GM12865 (cell line): ENCODE results near the gene PLXNC1.
A peak's percentile ranks its signal among the peaks of the same experiment; 100 is the strongest.

Source experiments
- DNase-seq: peaks from one replicate; pipeline ENCODE4 v3.0.0; 2010; ENCODE audit warnings: low read depth
- H3K4me3 ChIP-seq: 2 replicates; pipeline ENCODE4 v1.5.1; 2011; ENCODE audit warnings: mild to moderate bottlenecking, low read depth, low read length, control low read depth
- TF ChIP-seq, protein P1 (sequence below): IDR thresholded peaks from 2 replicates; pipeline ENCODE4 v1.5.1; 2011; ENCODE audit warnings: low read length, control low read depth, low read depth, inconsistent platforms; ENCODE audit not compliant: insufficient read depth; ENCODE audit errors: missing control alignments

Gene PLXNC1

DNA sequence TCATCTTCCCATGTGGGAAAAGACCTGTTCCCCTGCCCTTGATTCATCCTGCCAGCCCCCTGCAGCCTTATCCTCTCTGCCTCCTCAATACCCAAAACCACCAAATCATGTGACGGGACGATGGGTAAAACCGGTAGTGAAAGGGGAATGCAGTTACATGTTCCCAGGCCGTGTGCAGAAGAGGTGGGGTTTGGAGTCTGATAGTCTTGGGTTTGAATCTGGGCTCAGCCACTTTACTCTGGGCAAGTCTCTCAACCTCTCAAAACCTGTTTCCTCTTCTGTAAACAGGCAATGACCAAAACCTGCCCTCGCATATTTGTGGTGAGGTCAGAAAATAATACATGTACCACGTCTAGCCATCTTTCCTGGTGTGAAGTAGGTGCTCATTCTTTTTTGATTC, 123.0 kb downstream of the PLXNC1 start:
- no peak overlapping the region for H3K4me3 ChIP-seq

DNA sequence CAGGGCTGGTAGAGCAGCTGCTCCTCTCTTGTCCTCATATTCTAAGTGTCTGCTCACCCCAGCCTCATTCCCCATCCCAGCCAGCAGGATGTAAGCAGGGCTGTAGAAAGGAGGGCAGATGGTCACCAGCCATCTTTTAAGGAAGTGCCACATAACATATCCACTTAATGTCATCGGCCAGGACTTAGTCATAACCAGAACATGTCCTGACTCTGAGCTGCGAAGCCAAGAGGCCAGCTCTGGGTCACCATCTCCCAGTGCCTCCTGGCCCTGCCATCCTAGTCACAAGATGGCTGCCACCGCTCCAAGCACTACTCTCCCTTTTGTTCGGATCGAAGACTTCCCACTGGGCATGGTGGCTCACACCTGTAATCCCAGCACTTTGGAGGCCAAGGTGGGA, 123.9 kb downstream of the PLXNC1 start:
- H3K4me3 ChIP-seq, result no peak overlapping the region
- peak; percentile 32 for DNase-seq
- TF ChIP-seq, protein P1, sequence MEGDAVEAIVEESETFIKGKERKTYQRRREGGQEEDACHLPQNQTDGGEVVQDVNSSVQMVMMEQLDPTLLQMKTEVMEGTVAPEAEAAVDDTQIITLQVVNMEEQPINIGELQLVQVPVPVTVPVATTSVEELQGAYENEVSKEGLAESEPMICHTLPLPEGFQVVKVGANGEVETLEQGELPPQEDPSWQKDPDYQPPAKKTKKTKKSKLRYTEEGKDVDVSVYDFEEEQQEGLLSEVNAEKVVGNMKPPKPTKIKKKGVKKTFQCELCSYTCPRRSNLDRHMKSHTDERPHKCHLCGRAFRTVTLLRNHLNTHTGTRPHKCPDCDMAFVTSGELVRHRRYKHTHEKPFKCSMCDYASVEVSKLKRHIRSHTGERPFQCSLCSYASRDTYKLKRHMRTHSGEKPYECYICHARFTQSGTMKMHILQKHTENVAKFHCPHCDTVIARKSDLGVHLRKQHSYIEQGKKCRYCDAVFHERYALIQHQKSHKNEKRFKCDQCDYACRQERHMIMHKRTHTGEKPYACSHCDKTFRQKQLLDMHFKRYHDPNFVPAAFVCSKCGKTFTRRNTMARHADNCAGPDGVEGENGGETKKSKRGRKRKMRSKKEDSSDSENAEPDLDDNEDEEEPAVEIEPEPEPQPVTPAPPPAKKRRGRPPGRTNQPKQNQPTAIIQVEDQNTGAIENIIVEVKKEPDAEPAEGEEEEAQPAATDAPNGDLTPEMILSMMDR, result no peak

More for the DNA sequence above, 123.0 kb downstream of the PLXNC1 start:
- peak; percentile 74 for DNase-seq
- TF ChIP-seq, protein P1, result no peak

DNA sequence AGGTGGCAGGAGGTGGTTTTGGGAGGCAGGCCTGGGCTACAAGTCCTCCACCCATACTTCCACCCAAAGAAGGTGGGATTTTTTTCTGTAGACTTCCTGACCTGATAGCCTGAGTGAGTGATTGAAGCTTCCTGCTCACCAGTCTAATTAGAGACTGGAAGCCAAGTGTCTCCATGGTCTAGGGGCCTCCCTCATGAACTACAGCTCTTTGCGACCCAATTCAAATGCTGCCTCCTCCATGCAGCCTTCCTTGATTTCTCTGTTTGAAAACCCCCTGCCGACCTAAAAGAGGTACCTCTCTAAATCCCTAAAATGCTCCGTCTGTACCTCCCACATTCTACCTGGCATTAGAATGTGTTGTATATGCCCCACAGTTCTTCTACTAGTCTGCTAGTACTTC, 124.9 kb downstream of the PLXNC1 start:
- DNase-seq, result no peak
- H3K4me3 ChIP-seq, result no peak overlapping the region
- TF ChIP-seq, protein P1, result no peak

DNA sequence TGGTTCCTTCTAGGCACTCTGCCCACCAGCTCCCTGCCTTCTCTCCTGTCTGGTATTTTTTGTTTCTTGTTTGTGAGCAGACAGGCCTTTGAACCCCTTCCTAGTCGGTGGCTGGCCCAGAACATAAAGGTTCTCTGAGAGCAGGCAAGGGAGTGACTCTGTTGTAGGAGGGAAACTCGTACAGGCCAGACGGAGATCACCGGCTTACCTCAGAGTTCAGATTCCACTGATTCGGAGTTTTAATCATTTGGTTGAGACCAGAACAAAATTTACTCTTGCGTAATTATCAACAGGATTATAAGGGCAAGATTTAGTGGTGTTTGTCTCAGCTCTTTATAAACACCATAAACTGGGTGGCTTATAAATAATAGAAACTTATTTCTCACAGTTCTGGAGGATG, 128.3 kb downstream of the PLXNC1 start:
- TF ChIP-seq, protein P1, result no peak
- DNase-seq, result no peak
- no peak overlapping the region for H3K4me3 ChIP-seq

DNA sequence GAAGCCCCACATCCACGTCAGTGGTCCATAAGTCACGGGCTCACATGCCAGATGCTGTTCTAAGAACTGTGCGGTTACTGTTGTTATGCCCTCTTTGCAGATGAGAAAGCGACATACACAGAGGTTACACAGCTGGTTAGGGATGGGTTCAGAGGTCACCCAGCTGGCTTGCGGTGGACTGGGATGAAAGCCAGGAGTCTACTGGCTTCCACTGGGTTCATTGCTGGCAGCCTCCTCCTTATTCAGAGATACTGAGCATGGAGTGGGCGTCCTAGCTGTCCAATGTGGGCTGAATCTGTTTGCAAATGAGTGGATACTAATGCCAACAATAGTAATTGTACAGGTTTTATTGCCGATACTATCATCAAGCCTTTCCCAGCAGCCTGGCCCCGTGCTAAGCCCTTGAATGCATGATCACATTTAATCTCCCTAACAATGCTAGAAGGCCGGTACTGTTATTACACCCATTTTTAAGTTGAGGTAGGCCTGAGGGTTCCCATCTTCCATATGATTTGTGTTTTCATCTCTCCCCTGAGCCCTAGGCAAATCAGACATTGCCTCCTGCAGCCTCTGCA, 129.1 kb downstream of the PLXNC1 start:
- DNase-seq, result no peak
- H3K4me3 ChIP-seq, result no peak overlapping the region
- TF ChIP-seq, protein P1, result no peak

DNA sequence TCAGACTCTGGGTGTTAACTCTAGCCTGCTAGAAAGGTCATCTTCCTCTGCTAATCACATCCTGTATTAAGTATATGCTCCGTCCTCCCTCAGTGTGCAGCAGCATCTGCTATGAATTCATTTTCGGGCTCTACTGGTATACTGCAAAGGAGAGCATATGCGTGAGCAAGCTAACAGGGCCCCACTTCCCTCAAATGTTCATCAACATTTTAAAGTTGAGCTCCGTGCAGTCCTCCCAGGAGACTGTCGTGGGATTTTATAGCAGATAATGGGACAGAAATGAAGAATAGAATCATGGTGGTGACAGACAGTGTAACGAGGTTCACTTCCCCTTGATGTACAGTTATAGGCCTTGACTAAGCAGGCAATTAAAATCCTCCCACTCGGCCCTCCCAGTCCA, 131.7 kb downstream of the PLXNC1 start:
- TF ChIP-seq, protein P1, result no peak
- no peak for DNase-seq
- H3K4me3 ChIP-seq, result no peak overlapping the region

DNA sequence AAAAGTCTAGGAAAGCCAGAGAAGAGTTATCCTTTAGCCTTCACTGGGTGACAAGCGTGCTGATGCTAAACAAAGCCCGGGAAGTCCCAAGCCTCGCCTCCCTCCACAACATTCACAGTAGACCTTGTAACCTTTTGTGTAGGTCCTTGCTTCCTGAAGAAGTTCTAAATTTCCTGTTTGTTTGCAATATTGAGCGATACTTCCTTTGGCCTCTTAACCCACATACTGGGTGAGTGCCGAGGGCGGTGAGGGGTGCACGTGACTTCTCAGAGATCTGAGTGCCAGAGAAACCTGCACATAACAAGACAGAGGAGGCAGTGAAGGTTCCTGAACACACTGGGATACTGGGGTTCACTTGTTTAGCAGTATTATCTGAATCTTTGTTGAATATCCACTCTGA, 134.3 kb downstream of the PLXNC1 start:
- DNase-seq, result peak; percentile 35
- TF ChIP-seq, protein P1, result no peak
- no peak overlapping the region for H3K4me3 ChIP-seq
